ENCODE data around the gene GLDC.

Gene GLDC

DNA sequence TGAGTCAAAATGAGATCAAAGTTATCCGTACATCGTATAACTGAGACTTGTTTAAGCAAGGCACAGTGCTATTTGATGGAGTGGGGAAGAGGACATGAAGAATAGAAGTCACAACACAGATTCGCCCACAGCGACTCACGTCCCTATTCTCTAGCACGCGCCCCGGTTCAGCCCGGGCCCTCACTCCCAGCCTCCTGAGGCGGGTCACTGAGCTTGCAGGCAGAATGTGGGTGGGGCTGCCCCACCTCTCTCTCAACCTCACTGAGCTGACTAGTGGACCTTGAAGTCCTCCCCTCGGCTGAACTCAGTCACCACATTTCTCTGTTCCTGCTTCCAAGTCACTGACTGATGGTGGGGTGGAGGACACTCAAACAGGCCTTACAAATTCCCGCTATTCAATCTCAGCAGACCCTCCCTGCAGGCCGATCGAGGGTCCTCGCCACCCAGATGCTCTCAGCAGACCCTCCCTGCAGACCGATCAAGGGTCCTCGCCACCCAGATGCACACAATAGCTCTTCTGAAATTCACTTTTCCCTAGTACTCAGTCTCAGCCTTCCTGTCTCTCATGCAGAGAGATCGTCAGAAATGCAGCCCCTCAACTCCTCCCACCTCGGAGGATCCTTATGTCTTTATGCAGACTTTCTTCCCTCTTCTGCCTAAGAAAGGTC lies 12.9 kb downstream of the GLDC start:
- H3K27me3 ChIP-seq (ENCODE audit: insufficient read depth, low read length, poor library complexity): no peaks in the 10 kb centered on the region
- H3K4me2 ChIP-seq (ENCODE audit: insufficient read depth, low read length): no peak overlapping the region
- no peaks in the 10 kb centered on the region for H3K36me3 ChIP-seq (ENCODE audit: insufficient read depth, low read length)
- ATAC-seq (ENCODE audit: insufficient read depth, low read depth) (no peak), DNase-seq (no peak)
- no peaks in the 10 kb centered on the region for H3K4me1 ChIP-seq (ENCODE audit: insufficient read depth, low read length)
- no peaks in the 10 kb centered on the region for H3K79me2 ChIP-seq (ENCODE audit: insufficient read depth, low read length)
- no peak overlapping the region for H3K9ac ChIP-seq (ENCODE audit: low read depth, low read length)
- TF ChIP-seq, protein P1, sequence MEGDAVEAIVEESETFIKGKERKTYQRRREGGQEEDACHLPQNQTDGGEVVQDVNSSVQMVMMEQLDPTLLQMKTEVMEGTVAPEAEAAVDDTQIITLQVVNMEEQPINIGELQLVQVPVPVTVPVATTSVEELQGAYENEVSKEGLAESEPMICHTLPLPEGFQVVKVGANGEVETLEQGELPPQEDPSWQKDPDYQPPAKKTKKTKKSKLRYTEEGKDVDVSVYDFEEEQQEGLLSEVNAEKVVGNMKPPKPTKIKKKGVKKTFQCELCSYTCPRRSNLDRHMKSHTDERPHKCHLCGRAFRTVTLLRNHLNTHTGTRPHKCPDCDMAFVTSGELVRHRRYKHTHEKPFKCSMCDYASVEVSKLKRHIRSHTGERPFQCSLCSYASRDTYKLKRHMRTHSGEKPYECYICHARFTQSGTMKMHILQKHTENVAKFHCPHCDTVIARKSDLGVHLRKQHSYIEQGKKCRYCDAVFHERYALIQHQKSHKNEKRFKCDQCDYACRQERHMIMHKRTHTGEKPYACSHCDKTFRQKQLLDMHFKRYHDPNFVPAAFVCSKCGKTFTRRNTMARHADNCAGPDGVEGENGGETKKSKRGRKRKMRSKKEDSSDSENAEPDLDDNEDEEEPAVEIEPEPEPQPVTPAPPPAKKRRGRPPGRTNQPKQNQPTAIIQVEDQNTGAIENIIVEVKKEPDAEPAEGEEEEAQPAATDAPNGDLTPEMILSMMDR (IDR thresholded peaks at IDR 0.05; ENCODE audit: borderline replicate concordance, extremely low read depth, low read length, poor library complexity, severe bottlenecking): no peak
- no peak for TF ChIP-seq EZH2 (IDR thresholded peaks at IDR 0.05; ENCODE audit: borderline replicate concordance, low read depth, low read length, severe bottlenecking)
- no peaks in the 10 kb centered on the region for H4K20me1 ChIP-seq (ENCODE audit: insufficient read depth, low read length)
- no peak overlapping the region for H3K27ac ChIP-seq (ENCODE audit: low read length)
- no peaks in the 10 kb centered on the region for H3K9me3 ChIP-seq (ENCODE audit: insufficient read depth, low read length, severe bottlenecking)
- no peak overlapping the region for H2AFZ ChIP-seq (ENCODE audit: low read depth, low read length)
- H3K4me3 ChIP-seq (ENCODE audit: low read depth in 1 of 2, low read length in 2 of 2): no peak overlapping the region

DNA sequence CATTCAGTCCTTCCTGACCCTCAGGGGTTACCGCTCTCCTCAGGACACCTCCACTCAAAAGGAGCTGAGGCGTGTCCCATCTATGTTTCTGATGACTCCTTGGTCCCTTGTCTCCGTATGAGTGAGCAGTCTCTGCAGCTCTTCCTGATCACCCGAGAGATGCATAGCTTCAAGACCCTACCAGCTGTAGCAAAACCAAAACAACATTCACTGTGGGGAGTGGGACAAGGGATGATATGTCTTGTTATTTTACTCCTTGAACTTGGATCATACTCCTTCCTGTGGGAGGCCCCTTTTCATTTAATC lies 14.4 kb downstream of the GLDC start:
- no peaks in the 10 kb centered on the region for H3K4me1 ChIP-seq (ENCODE audit: insufficient read depth, low read length)
- no peaks in the 10 kb centered on the region for H3K36me3 ChIP-seq (ENCODE audit: insufficient read depth, low read length)
- ATAC-seq (ENCODE audit: insufficient read depth, low read depth): no peak
- no peak overlapping the region for H3K4me3 ChIP-seq (ENCODE audit: low read depth in 1 of 2, low read length in 2 of 2)
- no peaks in the 10 kb centered on the region for H3K27me3 ChIP-seq (ENCODE audit: insufficient read depth, low read length, poor library complexity)
- TF ChIP-seq, protein P1 (IDR thresholded peaks at IDR 0.05; ENCODE audit: borderline replicate concordance, extremely low read depth, low read length, poor library complexity, severe bottlenecking): no peak
- no peak for TF ChIP-seq EZH2 (IDR thresholded peaks at IDR 0.05; ENCODE audit: borderline replicate concordance, low read depth, low read length, severe bottlenecking)
- DNase-seq: no peak
- no peak overlapping the region for H2AFZ ChIP-seq (ENCODE audit: low read depth, low read length)
- no peaks in the 10 kb centered on the region for H4K20me1 ChIP-seq (ENCODE audit: insufficient read depth, low read length)
- H3K4me2 ChIP-seq (ENCODE audit: insufficient read depth, low read length): no peak overlapping the region
- H3K9ac ChIP-seq (ENCODE audit: low read depth, low read length): no peak overlapping the region
- no peaks in the 10 kb centered on the region for H3K79me2 ChIP-seq (ENCODE audit: insufficient read depth, low read length)
- H3K9me3 ChIP-seq (ENCODE audit: insufficient read depth, low read length, severe bottlenecking): no peaks in the 10 kb centered on the region
- H3K27ac ChIP-seq (ENCODE audit: low read length): no peak overlapping the region

DNA sequence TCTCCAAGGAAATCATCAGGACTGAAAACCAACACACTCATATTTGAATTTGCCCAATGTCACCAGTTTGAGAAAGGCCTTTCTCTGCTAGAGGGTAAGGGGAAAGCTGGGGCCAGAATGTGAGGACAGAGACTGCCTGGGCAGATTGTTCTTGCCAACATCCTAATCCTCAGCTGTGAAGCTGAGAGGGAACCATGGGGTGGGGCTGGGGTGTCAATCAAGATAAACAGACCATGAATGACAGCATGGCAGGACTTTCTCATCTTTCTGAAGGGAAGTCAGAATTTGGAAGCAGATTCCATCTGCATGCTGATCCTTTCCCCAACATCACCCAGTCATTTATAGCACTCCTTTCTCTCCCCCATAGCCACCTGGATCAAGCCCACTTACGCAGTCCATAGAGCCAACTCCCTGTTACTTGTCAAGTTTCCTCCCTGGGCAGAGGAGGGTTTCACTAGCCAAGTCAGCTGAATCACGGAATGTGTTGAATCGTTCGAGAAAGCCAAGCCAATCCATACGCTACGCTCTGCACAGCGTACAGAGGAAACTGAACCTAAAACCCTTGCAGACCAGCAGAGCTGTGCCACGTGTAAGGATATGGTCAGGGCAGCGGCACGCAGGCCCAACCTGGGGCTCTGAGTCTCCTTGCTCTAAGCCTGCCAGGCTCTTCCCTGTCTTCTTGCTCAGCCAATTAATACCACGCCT lies 14.9 kb downstream of the GLDC start:
- Histone ChIP-seq H3K4me2 (ENCODE audit: insufficient read depth, low read length) (no peak overlapping the region), H3K9ac (ENCODE audit: low read depth, low read length) (no peak overlapping the region), H3K27ac (ENCODE audit: low read length) (no peak overlapping the region), H3K4me3 (ENCODE audit: low read depth in 1 of 2, low read length in 2 of 2) (no peak overlapping the region), H3K4me1 (ENCODE audit: insufficient read depth, low read length) (no peaks in the 10 kb centered on the region), H3K27me3 (ENCODE audit: insufficient read depth, low read length, poor library complexity) (no peaks in the 10 kb centered on the region), H2AFZ (ENCODE audit: low read depth, low read length) (no peak overlapping the region), H3K79me2 (ENCODE audit: insufficient read depth, low read length) (no peaks in the 10 kb centered on the region), H3K9me3 (ENCODE audit: insufficient read depth, low read length, severe bottlenecking) (no peaks in the 10 kb centered on the region), H3K36me3 (ENCODE audit: insufficient read depth, low read length) (no peaks in the 10 kb centered on the region), H4K20me1 (ENCODE audit: insufficient read depth, low read length) (no peaks in the 10 kb centered on the region)
- TF ChIP-seq, protein P1 (IDR thresholded peaks at IDR 0.05; ENCODE audit: borderline replicate concordance, extremely low read depth, low read length, poor library complexity, severe bottlenecking): no peak
- no peak for TF ChIP-seq EZH2 (IDR thresholded peaks at IDR 0.05; ENCODE audit: borderline replicate concordance, low read depth, low read length, severe bottlenecking)
- DNase-seq: no peak
- no peak for ATAC-seq (ENCODE audit: insufficient read depth, low read depth)
